GM12878 (cell line): ENCODE measurements around the gene ZNF132. TPM values are rescaled to one million over a fixed set of nuclear protein-coding genes. Genes with fewer than 3 reads are reported as not detected.

ENCODE experiments used
- ATAC-seq: fragments of 200-7000 bp; cut with Tn5 transposase; 3 replicates; pipeline ENCODE4 v1.9.1; 2020; ENCODE audit warnings: mild to moderate bottlenecking, moderate library complexity
- BruUV-seq: library from RNA; stranded (reverse); fragments of 400-500 nt; replicated peaks from 2 replicates; lab custom pipeline; 2021; lab: Mats Ljungman, UMichigan
- CTCF ChIA-PET: fragments of 300-600 bp; sonication (Branson Sonifier 250); formaldehyde crosslinking; extraction: SDS; loops from one replicate; lab custom pipeline; 2021; ENCODE audit warnings: inconsistent platforms; lab: Yijun Ruan, JAX
- POLR2A ChIA-PET: fragments of 350-600 bp; formaldehyde crosslinking; extraction: SDS; loops from one replicate; lab custom pipeline; 2021; ENCODE audit warnings: inconsistent platforms; lab: Charles Lee
- RAD21 ChIA-PET: fragments of 300-600 bp; sonication (Branson Sonifier 250); formaldehyde crosslinking; loops from one replicate; lab custom pipeline; 2023; ENCODE audit warnings: antibody characterized with exemption; ENCODE audit not compliant: unreplicated experiment; lab: Charles Lee
- SMC1A ChIA-PET: fragments of 300-600 bp; sonication (Branson Sonifier 250); formaldehyde crosslinking; loops from one replicate; lab custom pipeline; 2023; ENCODE audit not compliant: unreplicated experiment, uncharacterized antibody; lab: Charles Lee
- DNase-seq: peaks from one replicate; pipeline ENCODE4 v3.0.0-alpha.2; 2011; ENCODE audit warnings: low read depth, low spot score
- FAIRE-seq: peaks from 3 replicates; lab custom pipeline; 2011; peaks lifted over from hg19 to GRCh38; lab: Jason Lieb, UNC
- H2AFZ ChIP-seq: 2 replicates; pipeline ENCODE4 v1.6.0; 2011; ENCODE audit warnings: low read depth, low read length, control low read depth; ENCODE audit not compliant: control insufficient read depth
- H3K27ac ChIP-seq: 2 replicates; pipeline ENCODE4 v1.5.1; 2011; ENCODE audit warnings: control low read depth; ENCODE audit not compliant: control insufficient read depth, insufficient read depth
- H3K27me3 ChIP-seq, 2 experiments: replicated peaks in 1 of 2; 2 replicates each; pipeline versions ENCODE4 v1.6.0 to v1.6.1; 2011; ENCODE audit warnings: low read length in 1 of 2; ENCODE audit not compliant: control insufficient read depth in 2 of 2, insufficient read depth in 2 of 2
- H3K36me3 ChIP-seq, 2 experiments: 2 replicates each; pipeline ENCODE4 v1.5.1; 2011; ENCODE audit warnings: low read length in 1 of 2; ENCODE audit not compliant: control insufficient read depth in 2 of 2, insufficient read depth in 2 of 2
- H3K4me1 ChIP-seq: 2 replicates; pipeline ENCODE4 v1.6.1; 2011; ENCODE audit warnings: mild to moderate bottlenecking, low read length, moderate library complexity, mixed read lengths; ENCODE audit not compliant: control insufficient read depth, insufficient read depth
- H3K4me2 ChIP-seq: 2 replicates; pipeline ENCODE4 v1.6.0; 2011; ENCODE audit warnings: control low read depth; ENCODE audit not compliant: control insufficient read depth, insufficient read depth
- H3K4me3 ChIP-seq: fragments of 200-600 bp; sonication (generic); 2 replicates; pipeline ENCODE4 v1.5.1; 2016
- H3K79me2 ChIP-seq: 2 replicates; pipeline ENCODE4 v1.6.0; 2011; ENCODE audit warnings: low read length; ENCODE audit not compliant: control insufficient read depth, insufficient read depth
- H3K9ac ChIP-seq: 2 replicates; pipeline ENCODE4 v1.8.0; 2011; ENCODE audit warnings: low read length, control low read depth, mixed read lengths; ENCODE audit not compliant: control insufficient read depth, insufficient read depth
- H3K9me3 ChIP-seq: replicated peaks from 3 replicates; pipeline ENCODE4 v1.5.1; 2011; ENCODE audit warnings: mild to moderate bottlenecking, low read length; ENCODE audit not compliant: control insufficient read depth, insufficient read depth
- H4K20me1 ChIP-seq: 2 replicates; pipeline ENCODE4 v1.6.0; 2011; ENCODE audit not compliant: control insufficient read depth, insufficient read depth
- ATF7 ChIP-seq: fragments of 450-650 bp; IDR thresholded peaks from 2 replicates; pipeline ENCODE4 v1.6.1; 2016; ENCODE audit warnings: low read depth, mild to moderate bottlenecking
- BACH1 ChIP-seq: fragments of 450-650 bp; IDR thresholded peaks from 2 replicates; pipeline ENCODE4 v1.6.1; 2017; ENCODE audit warnings: mild to moderate bottlenecking, borderline replicate concordance
- BHLHE40 ChIP-seq, 2 experiments: fragments of 450-650 bp in 1 of 2; IDR thresholded peaks; 2 replicates each; pipeline ENCODE4 v1.6.1; 2011 to 2017; ENCODE audit warnings: low read depth in 2 of 2, borderline replicate concordance in 1 of 2, improper control_type of control experiment in 1 of 2, low read length in 1 of 2, mild to moderate bottlenecking in 1 of 2
- CBX3 ChIP-seq: fragments of 200-600 bp; sonication (generic); IDR thresholded peaks from 2 replicates; pipeline ENCODE4 v1.6.1; 2016; ENCODE audit warnings: low read depth, borderline replicate concordance
- CEBPZ ChIP-seq: fragments of 150-350 bp; IDR thresholded peaks from 2 replicates; pipeline ENCODE4 v1.6.1; 2016; ENCODE audit warnings: low read depth, low read length
- CREM ChIP-seq: IDR thresholded peaks from 2 replicates; pipeline ENCODE4 v1.6.1; 2014; ENCODE audit warnings: antibody characterized with exemption, low read depth
- CTCF ChIP-seq, 3 experiments: IDR thresholded peaks in 2 of 3; conservative IDR thresholded peaks in 1 of 3; 2 replicates each; pipeline ENCODE4 v1.5.1; 2011; ENCODE audit warnings: low read depth in 3 of 3, low read length in 3 of 3, mild to moderate bottlenecking in 3 of 3, control low read depth in 2 of 3, moderate library complexity in 2 of 3, inconsistent platforms in 1 of 3, mixed read lengths in 1 of 3; ENCODE audit not compliant: control insufficient read depth in 2 of 3, insufficient read depth in 1 of 3; ENCODE audit errors: extremely low read depth in 1 of 3
- EP300 ChIP-seq, 2 experiments: fragments of 150-350 bp in 1 of 2; IDR thresholded peaks; 2 replicates each; pipeline ENCODE4 v1.6.1; 2011 to 2012; ENCODE audit warnings: low read depth in 2 of 2, low read length in 2 of 2, borderline replicate concordance in 1 of 2, improper control_type of control experiment in 1 of 2, inconsistent platforms in 1 of 2; ENCODE audit not compliant: control insufficient read depth in 1 of 2
- IRF5 ChIP-seq: fragments of 450-650 bp; IDR thresholded peaks from 2 replicates; pipeline ENCODE4 v1.6.1; 2017; ENCODE audit warnings: borderline replicate concordance
- KAT2A ChIP-seq: conservative IDR thresholded peaks from 2 replicates; pipeline ENCODE4 v1.6.1; 2011; ENCODE audit warnings: low read depth, low read length; ENCODE audit not compliant: control insufficient read depth
- MAX ChIP-seq: IDR thresholded peaks from 2 replicates; pipeline ENCODE4 v1.6.1; 2012; ENCODE audit warnings: low read depth, low read length, improper control_type of control experiment
- NRF1 ChIP-seq: conservative IDR thresholded peaks from 2 replicates; pipeline ENCODE4 v1.6.1; 2011; ENCODE audit warnings: mild to moderate bottlenecking, low read depth, low read length, improper control_type of control experiment
- RCOR1 ChIP-seq: conservative IDR thresholded peaks from 2 replicates; pipeline ENCODE4 v1.6.1; 2012; ENCODE audit warnings: low read depth, low read length, improper control_type of control experiment
- SMAD1 ChIP-seq: fragments of 450-650 bp; IDR thresholded peaks from 2 replicates; pipeline ENCODE4 v1.6.1; 2018; ENCODE audit warnings: mild to moderate bottlenecking, low read depth; ENCODE audit not compliant: partially characterized antibody
- SP1 ChIP-seq: IDR thresholded peaks from one replicate; pipeline ENCODE4 v1.6.1; 2011; ENCODE audit warnings: low read depth, low read length
- SREBF2 ChIP-seq: IDR thresholded peaks from 2 replicates; pipeline ENCODE4 v1.6.1; 2012; ENCODE audit warnings: mild to moderate bottlenecking, low read length
- SUZ12 ChIP-seq: fragments of 200-600 bp; sonication (generic); IDR thresholded peaks from one replicate; pipeline ENCODE4 v1.6.1; 2018; ENCODE audit warnings: antibody characterized with exemption, mild to moderate bottlenecking; ENCODE audit not compliant: unreplicated experiment
- TAF1 ChIP-seq: IDR thresholded peaks from 2 replicates; pipeline ENCODE4 v1.6.1; 2011; ENCODE audit warnings: mild to moderate bottlenecking, low read depth, low read length, borderline replicate concordance
- YY1 ChIP-seq: IDR thresholded peaks from 2 replicates; pipeline ENCODE4 v1.6.1; 2011; ENCODE audit warnings: low read depth, mild to moderate bottlenecking, low read length
- WGBS: methylation state at CpG from one replicate; pipeline ENCODE4 v1.1.6; 2016; ENCODE audit warnings: low lambda C conversion rate; ENCODE audit not compliant: insufficient replicate concordance, insufficient coverage; ENCODE audit errors: missing lambda C conversion rate; 5-methylcytosine and 5-hydroxymethylcytosine counted together
- in situ Hi-C: fragments of 300-500 bp; cut with MboI; formaldehyde crosslinking; loops from 9 replicates; pipeline ENCODE4 v1.14.3; 2018; ENCODE audit warnings: mixed read lengths
- intact Hi-C: fragments of 100-400 bp; cut with micrococcal nuclease; formaldehyde crosslinking; loops from one replicate; pipeline ENCODE4 v1.14.2; 2022; ENCODE audit not compliant: unreplicated experiment
- polyA plus RNA-seq, 11 experiments: library from polyadenylated mRNA; depleted of rRNA in 4 of 11; unstranded in 6 of 11; stranded (reverse) in 5 of 11; fragments of >200 nt; fragmentation: Nextera tagmentation in 4 of 11; fragmentation: Illumina TruSeq in 1 of 11; extraction: Ambion mirVana in 4 of 11; extraction: Trizol in 1 of 11; gene quantifications; 1 replicate in 1 of 11; 2 replicates in 10 of 11; pipeline versions ENCODE4 v1.2.1 to v1.2.3, GENCODE V29; 2011 to 2016; ENCODE audit warnings: inconsistent platforms in 2 of 11, missing spikeins in 2 of 11, low read depth in 1 of 11
- total RNA-seq, 4 experiments: library from RNA; depleted of rRNA in 3 of 4; stranded (reverse); fragments of >200 nt in 3 of 4; fragmentation: Illumina TruSeq in 1 of 4; extraction: Trizol in 1 of 4; gene quantifications; 2 replicates each; pipeline versions ENCODE4 v1.2.1 to v1.2.3, GENCODE V29; 2013 to 2021

Gene ZNF132
- total and polyA plus RNA-seq, 10 of the 15 experiments (the other 5 are each of a cell fraction or from before 2014, with no cell fraction given): 0.56 to 4.0 (median 2.3) TPM

GRCh38 chr19:58398545-58398944, 41.4 kb downstream of the ZNF132 start:
- no peak for FAIRE-seq
- ChIA-PET CTCF (no interaction called here), RAD21 (no interaction called here), POLR2A (no interaction called here), SMC1A (no interaction called here)
- 92% methylated on average over 6 of the region's 6 CpGs for WGBS
- TF ChIP-seq SMAD1 (no peak), RCOR1 (no peak), EP300 (IDR thresholded peaks at IDR 0.05; ENCODE audit: borderline replicate concordance in 1 of 2, control insufficient read depth in 1 of 2, low read depth in 2 of 2, low read length in 2 of 2) (no peak), TAF1 (no peak), SREBF2 (no peak), CEBPZ (no peak), BACH1 (no peak), NRF1 (no peak), ATF7 (no peak), SUZ12 (no peak), KAT2A (no peak), BHLHE40 (IDR thresholded peaks at IDR 0.05; ENCODE audit: borderline replicate concordance in 1 of 2, low read depth in 2 of 2, low read length in 1 of 2) (no peak), CREM (no peak), SP1 (no peak), MAX (no peak), IRF5 (no peak), YY1 (no peak), CTCF (IDR thresholded peaks at IDR 0.05 in 2 of 3, conservative IDR thresholded peaks at IDR 0.05 in 1 of 3; ENCODE audit: control insufficient read depth in 2 of 3, extremely low read depth in 1 of 3, insufficient read depth in 1 of 3, low read depth in 3 of 3, low read length in 3 of 3) (no peak), CBX3 (no peak)
- Histone ChIP-seq H3K36me3 (peaks cover 0 to 17% of the 10 kb centered on the region in 2 experiments; a peak in 3 of 4 replicates), H3K4me2 (no peak overlapping the region), H3K4me1 (peaks cover 10% of the 10 kb centered on the region), H3K27ac (no peak overlapping the region), H2AFZ (no peak overlapping the region), H3K9me3 (no peaks in the 10 kb centered on the region), H3K9ac (no peak overlapping the region), H3K27me3 (no peaks in the 10 kb centered on the region), H3K4me3 (no peak overlapping the region), H4K20me1 (no peaks in the 10 kb centered on the region), H3K79me2 (no peaks in the 10 kb centered on the region)
- ATAC-seq: no peak
- BruUV-seq: no TSS peak
- in situ Hi-C loops (no loop called here), intact Hi-C loops (no loop called here)
- no peak for DNase-seq
